Endodermal cell (in vitro differentiated cells): Measurements from ENCODE around the gene AKR7A3. TPM values are rescaled to one million over a fixed set of nuclear protein-coding genes. Genes with fewer than 3 reads are reported as not detected.
"Not testable (repeated sequence)": the region's sequence is repeated elsewhere in the genome, so short reads cannot be mapped to it uniquely, and the experiment has no call there.

ENCODE experiments used
- DNase-seq: peaks from one replicate; pipeline ENCODE4 v3.0.0-alpha.2; 2017
- H3K27ac ChIP-seq: 2 replicates; pipeline ENCODE4 v1.5.1; 2013; ENCODE audit warnings: mild to moderate bottlenecking, low read depth, low read length, moderate library complexity
- H3K27me3 ChIP-seq: 2 replicates; pipeline ENCODE4 v1.6.1; 2013; ENCODE audit warnings: mild to moderate bottlenecking, low read length, moderate library complexity; ENCODE audit not compliant: insufficient read depth, control insufficient read depth, poor library complexity, severe bottlenecking
- H3K36me3 ChIP-seq: 2 replicates; pipeline ENCODE4 v1.7.0; 2013; ENCODE audit warnings: mild to moderate bottlenecking, low read length, moderate library complexity; ENCODE audit not compliant: control insufficient read depth, insufficient read depth
- H3K4me1 ChIP-seq: one replicate; pipeline ENCODE4 v1.7.0; 2013; ENCODE audit warnings: low read length; ENCODE audit not compliant: control insufficient read depth, insufficient read depth
- H3K4me3 ChIP-seq: 2 replicates; pipeline ENCODE4 v1.5.1; 2013; ENCODE audit warnings: mild to moderate bottlenecking, low read length, moderate library complexity
- H3K9ac ChIP-seq: 2 replicates; pipeline ENCODE4 v1.6.1; 2013; ENCODE audit warnings: mild to moderate bottlenecking, low read length, moderate library complexity; ENCODE audit not compliant: poor library complexity, severe bottlenecking; ENCODE audit errors: extremely low read depth
- H3K9me3 ChIP-seq: 2 replicates; pipeline ENCODE4 v1.6.1; 2013; ENCODE audit warnings: mild to moderate bottlenecking, low read length, moderate library complexity; ENCODE audit not compliant: control insufficient read depth
- H3K27ac Mint-ChIP-seq: 2 replicates; pipeline ENCODE4 v1.8.0; 2020; ENCODE audit warnings: mixed read lengths
- H3K27me3 Mint-ChIP-seq: 2 replicates; pipeline ENCODE4 v1.8.0; 2021; ENCODE audit warnings: mild to moderate bottlenecking, mixed read lengths; ENCODE audit not compliant: insufficient read depth
- H3K36me3 Mint-ChIP-seq: 2 replicates; pipeline ENCODE4 v1.8.0; 2020; ENCODE audit warnings: low read depth, mixed read lengths
- H3K4me1 Mint-ChIP-seq: 2 replicates; pipeline ENCODE4 v1.8.0; 2020; ENCODE audit warnings: mixed read lengths
- H3K4me3 Mint-ChIP-seq: 2 replicates; pipeline ENCODE4 v1.8.0; 2020; ENCODE audit warnings: mild to moderate bottlenecking, moderate library complexity, mixed read lengths
- H3K9me3 Mint-ChIP-seq: 2 replicates; pipeline ENCODE4 v1.8.0; 2020; ENCODE audit warnings: mild to moderate bottlenecking, mixed read lengths
- WGBS, 2 experiments: methylation state at CpG; one replicate each; pipeline versions ENCODE4 v1.1.5 to v1.1.7; 2013; ENCODE audit warnings: missing lambda C conversion rate in 2 of 2, mixed read lengths in 1 of 2; ENCODE audit not compliant: insufficient coverage in 1 of 2, insufficient read length in 1 of 2; 5-methylcytosine and 5-hydroxymethylcytosine counted together
- total RNA-seq, 2 donors: library from RNA; stranded (reverse); fragmentation: NEBNext Ultra II Directional in 1 of 2; extraction: Animal tissue kit (Norgen Biotek cat#: 25700) in 1 of 2; gene quantifications; 2 replicates in 1 of 2; 3 replicates in 1 of 2; pipeline ENCODE4 v1.2.1, GENCODE V29; 2021
- TF ChIP-seq, protein P1 (sequence below): fragments of 200-600 bp; sonication (generic); conservative IDR thresholded peaks from 2 replicates; pipeline ENCODE4 v1.5.0; 2021; ENCODE audit warnings: antibody characterized with exemption, mild to moderate bottlenecking

Gene AKR7A3
- total RNA-seq, 2 donors from 2014 or later, result 0.92 to 2.0 TPM

DNA sequence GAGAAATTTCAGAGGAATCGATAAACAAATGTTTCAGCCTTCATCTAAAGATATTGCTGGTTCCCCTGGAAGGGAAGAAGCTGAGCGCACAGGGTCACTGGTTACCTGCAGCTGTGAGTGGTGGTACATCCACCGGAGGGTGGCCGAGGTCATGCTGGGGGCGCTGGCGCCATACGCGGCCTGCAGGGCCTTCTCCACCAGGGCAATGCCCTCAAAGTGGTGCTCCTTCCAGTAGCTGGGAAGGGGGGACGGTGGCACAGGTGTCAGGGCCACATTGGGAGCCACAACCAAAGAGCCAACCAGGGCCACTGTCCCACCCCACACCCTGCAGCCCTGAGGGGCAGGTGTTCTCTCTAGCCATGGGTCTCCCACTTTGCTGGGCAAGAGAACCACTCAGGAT lies 4.7 kb downstream of the AKR7A3 start:
- no peaks in the 10 kb centered on the region for H3K4me1 ChIP-seq
- 94 to 100% methylated on average over 2 to 9 of the region's 9 CpGs for WGBS, 2 experiments
- no peak overlapping the region for H3K27ac Mint-ChIP-seq
- TF ChIP-seq, protein P1, sequence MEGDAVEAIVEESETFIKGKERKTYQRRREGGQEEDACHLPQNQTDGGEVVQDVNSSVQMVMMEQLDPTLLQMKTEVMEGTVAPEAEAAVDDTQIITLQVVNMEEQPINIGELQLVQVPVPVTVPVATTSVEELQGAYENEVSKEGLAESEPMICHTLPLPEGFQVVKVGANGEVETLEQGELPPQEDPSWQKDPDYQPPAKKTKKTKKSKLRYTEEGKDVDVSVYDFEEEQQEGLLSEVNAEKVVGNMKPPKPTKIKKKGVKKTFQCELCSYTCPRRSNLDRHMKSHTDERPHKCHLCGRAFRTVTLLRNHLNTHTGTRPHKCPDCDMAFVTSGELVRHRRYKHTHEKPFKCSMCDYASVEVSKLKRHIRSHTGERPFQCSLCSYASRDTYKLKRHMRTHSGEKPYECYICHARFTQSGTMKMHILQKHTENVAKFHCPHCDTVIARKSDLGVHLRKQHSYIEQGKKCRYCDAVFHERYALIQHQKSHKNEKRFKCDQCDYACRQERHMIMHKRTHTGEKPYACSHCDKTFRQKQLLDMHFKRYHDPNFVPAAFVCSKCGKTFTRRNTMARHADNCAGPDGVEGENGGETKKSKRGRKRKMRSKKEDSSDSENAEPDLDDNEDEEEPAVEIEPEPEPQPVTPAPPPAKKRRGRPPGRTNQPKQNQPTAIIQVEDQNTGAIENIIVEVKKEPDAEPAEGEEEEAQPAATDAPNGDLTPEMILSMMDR, result no peak
- H3K4me1 Mint-ChIP-seq, result peaks cover 2% of the 10 kb centered on the region
- H3K4me3 ChIP-seq, result no peak overlapping the region
- no peak overlapping the region for H3K9ac ChIP-seq
- no peaks in the 10 kb centered on the region for H3K36me3 ChIP-seq
- H3K27ac ChIP-seq, result no peak overlapping the region
- no peaks in the 10 kb centered on the region for H3K9me3 ChIP-seq
- no peak overlapping the region for H3K4me3 Mint-ChIP-seq
- peaks cover 2% of the 10 kb centered on the region for H3K9me3 Mint-ChIP-seq
- H3K36me3 Mint-ChIP-seq, result peaks cover 15% of the 10 kb centered on the region
- H3K27me3 Mint-ChIP-seq, result peaks cover 19% of the 10 kb centered on the region
- peaks cover 12% of the 10 kb centered on the region for H3K27me3 ChIP-seq
- no peak for DNase-seq

DNA sequence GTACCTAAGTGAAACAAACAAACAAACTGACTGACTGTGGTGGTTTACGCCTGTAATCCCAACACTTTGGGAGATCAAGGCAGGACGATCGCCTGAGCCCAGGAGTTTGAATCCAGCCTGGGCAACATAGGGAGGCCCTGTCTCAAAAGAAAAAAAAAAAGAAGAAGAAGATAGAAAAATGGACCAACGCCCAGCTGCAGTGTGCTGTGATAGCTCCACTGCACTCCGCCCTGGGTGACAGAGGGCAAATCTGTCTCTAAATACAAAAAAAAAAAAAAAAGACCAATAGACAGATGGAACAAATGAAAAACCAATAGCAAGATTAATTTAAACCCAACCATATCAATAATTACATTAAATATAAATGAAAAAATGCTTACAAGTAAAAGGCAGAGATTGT lies 13.9 kb downstream of the AKR7A3 start:
- TF ChIP-seq, protein P1, result no peak
- H3K4me3 ChIP-seq, result no peak overlapping the region
- Mint-ChIP-seq H3K36me3 (peaks cover 1% of the 10 kb centered on the region), H3K4me1 (no peaks in the 10 kb centered on the region), H3K27me3 (peaks cover 21% of the 10 kb centered on the region), H3K27ac (no peak overlapping the region), H3K4me3 (peak overlapping the region; percentile 26), H3K9me3 (peaks cover 2% of the 10 kb centered on the region)
- 87 to 89% methylated on average over 3 to 4 of the region's 5 CpGs for WGBS, 2 experiments
- no peaks in the 10 kb centered on the region for H3K9me3 ChIP-seq
- no peaks in the 10 kb centered on the region for H3K4me1 ChIP-seq
- no peak overlapping the region for H3K9ac ChIP-seq
- H3K27ac ChIP-seq, result no peak overlapping the region
- peaks cover 35% of the 10 kb centered on the region for H3K27me3 ChIP-seq
- no peak for DNase-seq
- H3K36me3 ChIP-seq, result no peaks in the 10 kb centered on the region

DNA sequence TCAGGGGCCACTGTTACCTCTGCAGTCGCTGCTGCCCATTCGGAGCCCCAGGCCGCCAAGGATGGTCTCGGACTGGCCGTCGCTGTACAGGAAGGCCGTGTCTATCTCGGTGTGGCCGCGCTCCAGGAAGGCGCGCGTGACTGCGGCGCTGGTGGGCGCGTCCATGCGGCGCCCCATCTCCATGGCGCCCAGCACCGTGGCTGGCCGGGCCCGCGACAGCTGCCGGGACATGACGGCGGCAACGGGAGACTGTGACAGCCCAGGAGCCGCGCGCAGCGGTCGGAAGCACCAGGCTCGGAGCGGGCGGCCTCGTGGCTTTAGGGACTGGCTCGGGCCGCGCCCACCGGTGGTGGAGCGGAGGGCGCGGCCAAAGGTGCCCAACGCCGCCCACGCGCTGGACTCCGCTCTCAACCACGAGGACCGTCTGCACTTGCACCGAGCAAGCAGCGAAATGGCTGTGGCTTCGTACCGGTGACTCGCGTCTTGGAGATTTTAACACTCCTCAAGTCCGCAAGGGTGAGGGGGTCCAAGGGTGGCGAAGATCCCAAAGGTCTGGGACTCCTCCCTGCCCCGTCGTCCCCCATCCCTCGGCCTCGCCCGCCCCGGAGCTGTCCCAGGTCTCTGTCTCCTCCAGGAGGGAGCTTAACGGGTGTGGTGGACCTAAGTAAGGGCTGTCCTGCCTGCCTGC lies 14.6 kb downstream of the AKR7A3 start:
- H3K9ac ChIP-seq, H3K27ac ChIP-seq, H3K4me1 ChIP-seq, H3K36me3 Mint-ChIP-seq, H3K9me3 Mint-ChIP-seq, H3K36me3 ChIP-seq, H3K27ac Mint-ChIP-seq, H3K9me3 ChIP-seq, H3K4me3 ChIP-seq, H3K4me1 Mint-ChIP-seq, DNase-seq: not testable (repeated sequence)
- H3K4me3 Mint-ChIP-seq, result peak overlapping the region; percentile 26
- WGBS, 2 experiments, result 33 to 58% methylated on average over 7 to 48 of the region's 66 CpGs
- peaks cover 35% of the 10 kb centered on the region for H3K27me3 ChIP-seq
- H3K27me3 Mint-ChIP-seq, result peaks cover 21% of the 10 kb centered on the region
